HepG2 (cell line): ENCODE measurements around the gene ARHGAP32. TPM values are rescaled to one million over a fixed set of nuclear protein-coding genes. Genes with fewer than 3 reads are reported as not detected.

Experiments
- EP300 ChIP-seq, 3 experiments: sonication (generic) in 1 of 3; formaldehyde crosslinking in 1 of 3; IDR thresholded peaks; 2 replicates each; pipeline versions ENCODE4 v1.5.1 to v1.6.1; 2011 to 2020; ENCODE audit warnings: low read depth in 2 of 3, low read length in 2 of 3, borderline replicate concordance in 1 of 3, improper control_type of control experiment in 1 of 3, mild to moderate bottlenecking in 1 of 3, missing genetic modification reagents in 1 of 3, moderate library complexity in 1 of 3
- HDAC2 ChIP-seq: sonication (generic); formaldehyde crosslinking; IDR thresholded peaks from 2 replicates; pipeline ENCODE4 v1.4.0; 2020; ENCODE audit warnings: missing genetic modification reagents
- IKZF4 ChIP-seq: sonication (generic); formaldehyde crosslinking; IDR thresholded peaks from 2 replicates; pipeline ENCODE4 v1.5.1; 2020; ENCODE audit warnings: borderline replicate concordance, mild to moderate bottlenecking, low read depth, missing genetic modification reagents; ENCODE audit errors: not compliant biosample characterization
- IRX3 ChIP-seq: sonication (generic); formaldehyde crosslinking; IDR thresholded peaks from 2 replicates; pipeline ENCODE4 v1.8.1; 2023; ENCODE audit warnings: mild to moderate bottlenecking, low read depth, missing genetic modification reagents, borderline replicate concordance
- NR3C1 ChIP-seq: sonication (generic); formaldehyde crosslinking; IDR thresholded peaks from 2 replicates; pipeline ENCODE4 v1.4.0; 2020; ENCODE audit warnings: missing genetic modification reagents
- NRL ChIP-seq: sonication (generic); formaldehyde crosslinking; IDR thresholded peaks from 2 replicates; pipeline ENCODE4 v1.5.0; 2020; ENCODE audit warnings: missing genetic modification reagents, mild to moderate bottlenecking, moderate library complexity, borderline replicate concordance
- SKI ChIP-seq: fragments of 450-650 bp; IDR thresholded peaks from one replicate; pipeline ENCODE4 v1.6.1; 2018; ENCODE audit warnings: mild to moderate bottlenecking; ENCODE audit not compliant: partially characterized antibody
- SP5 ChIP-seq: IDR thresholded peaks from 2 replicates; pipeline ENCODE4 v1.6.1; 2016; ENCODE audit warnings: low read depth, borderline replicate concordance
- TARDBP ChIP-seq: sonication (generic); formaldehyde crosslinking; IDR thresholded peaks from 2 replicates; pipeline ENCODE4 v1.8.0; 2022; ENCODE audit warnings: mild to moderate bottlenecking, missing genetic modification reagents
- ZBTB20 ChIP-seq: sonication (generic); formaldehyde crosslinking; IDR thresholded peaks from 2 replicates; pipeline ENCODE4 v1.8.1; 2023; ENCODE audit warnings: missing genetic modification reagents, low read depth, mild to moderate bottlenecking, borderline replicate concordance
- ZFP90 ChIP-seq: sonication (generic); formaldehyde crosslinking; IDR thresholded peaks from 2 replicates; pipeline ENCODE4 v1.8.0; 2022; ENCODE audit warnings: missing genetic modification reagents, mild to moderate bottlenecking, inconsistent platforms, borderline replicate concordance
- ZNF124 ChIP-seq: sonication (generic); formaldehyde crosslinking; IDR thresholded peaks from 2 replicates; pipeline ENCODE4 v1.4.0; 2020; ENCODE audit warnings: missing genetic modification reagents
- ZNF614 ChIP-seq: IDR thresholded peaks from 2 replicates; pipeline ENCODE4 v1.6.1; 2018; ENCODE audit warnings: missing biosample characterization, missing genetic modification reagents, inconsistent platforms, borderline replicate concordance
- ZNF629 ChIP-seq: sonication (generic); formaldehyde crosslinking; conservative IDR thresholded peaks from 2 replicates; pipeline ENCODE4 v1.5.0; 2020; ENCODE audit warnings: missing genetic modification reagents
- polyA plus RNA-seq, 8 experiments: library from polyadenylated mRNA; depleted of rRNA in 3 of 8; stranded (reverse) in 7 of 8; unstranded in 1 of 8; fragments of >200 nt; fragmentation: Illumina TruSeq in 4 of 8; extraction: Trizol in 4 of 8; gene quantifications; 2 replicates each; pipeline versions ENCODE4 v1.2.1 to v1.2.3, GENCODE V29; 2011 to 2016; ENCODE audit warnings: low read depth in 4 of 8, missing spikeins in 1 of 8, mixed read lengths in 1 of 8; ENCODE audit not compliant: insufficient read depth in 1 of 8
- total RNA-seq, 5 experiments: library from RNA; depleted of rRNA; stranded (reverse); fragments of >200 nt; fragmentation: Illumina TruSeq; extraction: Trizol; gene quantifications; 2 replicates each; pipeline ENCODE4 v1.2.3, GENCODE V29; 2016; ENCODE audit warnings: low read depth in 1 of 5
- TF ChIP-seq, protein P1 (sequence below): sonication (generic); formaldehyde crosslinking; IDR thresholded peaks from 2 replicates; pipeline ENCODE4; 2020; ENCODE audit warnings: missing genetic modification reagents, mild to moderate bottlenecking, borderline replicate concordance
- TF ChIP-seq, protein P2 (sequence below): IDR thresholded peaks from 2 replicates; pipeline ENCODE4 v1.6.1; 2018; ENCODE audit warnings: missing genetic modification reagents, mild to moderate bottlenecking, missing compliant biosample characterization
- TF ChIP-seq, protein P3 (sequence below): sonication (generic); formaldehyde crosslinking; IDR thresholded peaks from 2 replicates; pipeline ENCODE4 v1.5.0; 2020; ENCODE audit warnings: mild to moderate bottlenecking, low read depth, missing genetic modification reagents, borderline replicate concordance
- TF ChIP-seq, protein P4 (sequence below): IDR thresholded peaks from 2 replicates; pipeline ENCODE4 v1.6.1; 2016
- TF ChIP-seq, protein P5 (sequence below), 2 experiments: sonication (generic) in 1 of 2; formaldehyde crosslinking in 1 of 2; IDR thresholded peaks; 2 replicates each; pipeline versions ENCODE4 v1.4.0 to v1.6.1; 2018 to 2020; ENCODE audit warnings: missing genetic modification reagents in 2 of 2, borderline replicate concordance in 1 of 2, low read depth in 1 of 2, mild to moderate bottlenecking in 1 of 2, missing biosample characterization in 1 of 2

Gene ARHGAP32
- total and polyA plus RNA-seq, 2 of the 13 experiments (the other 11 are each of a cell fraction or from before 2014, with no cell fraction given), result 6.3 to 8.2 TPM

DNA sequence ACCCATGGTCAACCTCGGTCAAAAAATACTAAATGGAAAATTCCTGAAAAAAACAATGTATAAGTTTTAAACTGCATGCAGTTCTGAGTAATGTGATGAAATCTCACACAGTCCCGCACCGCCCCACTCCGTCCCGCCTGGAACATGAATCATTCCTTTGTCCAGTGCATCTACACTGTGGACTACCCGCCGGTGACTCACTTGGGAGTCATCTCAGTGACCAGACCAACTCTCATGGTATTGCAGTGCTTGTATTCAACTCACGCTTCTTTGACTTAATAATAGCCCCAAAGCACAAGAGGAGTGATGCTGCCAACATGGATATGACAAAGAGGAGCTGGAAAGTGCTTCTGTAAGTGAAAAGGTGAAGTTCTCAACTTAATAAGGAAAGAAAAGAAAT, 48.8 kb downstream of the ARHGAP32 start (continued):
- TF ChIP-seq, protein P1, sequence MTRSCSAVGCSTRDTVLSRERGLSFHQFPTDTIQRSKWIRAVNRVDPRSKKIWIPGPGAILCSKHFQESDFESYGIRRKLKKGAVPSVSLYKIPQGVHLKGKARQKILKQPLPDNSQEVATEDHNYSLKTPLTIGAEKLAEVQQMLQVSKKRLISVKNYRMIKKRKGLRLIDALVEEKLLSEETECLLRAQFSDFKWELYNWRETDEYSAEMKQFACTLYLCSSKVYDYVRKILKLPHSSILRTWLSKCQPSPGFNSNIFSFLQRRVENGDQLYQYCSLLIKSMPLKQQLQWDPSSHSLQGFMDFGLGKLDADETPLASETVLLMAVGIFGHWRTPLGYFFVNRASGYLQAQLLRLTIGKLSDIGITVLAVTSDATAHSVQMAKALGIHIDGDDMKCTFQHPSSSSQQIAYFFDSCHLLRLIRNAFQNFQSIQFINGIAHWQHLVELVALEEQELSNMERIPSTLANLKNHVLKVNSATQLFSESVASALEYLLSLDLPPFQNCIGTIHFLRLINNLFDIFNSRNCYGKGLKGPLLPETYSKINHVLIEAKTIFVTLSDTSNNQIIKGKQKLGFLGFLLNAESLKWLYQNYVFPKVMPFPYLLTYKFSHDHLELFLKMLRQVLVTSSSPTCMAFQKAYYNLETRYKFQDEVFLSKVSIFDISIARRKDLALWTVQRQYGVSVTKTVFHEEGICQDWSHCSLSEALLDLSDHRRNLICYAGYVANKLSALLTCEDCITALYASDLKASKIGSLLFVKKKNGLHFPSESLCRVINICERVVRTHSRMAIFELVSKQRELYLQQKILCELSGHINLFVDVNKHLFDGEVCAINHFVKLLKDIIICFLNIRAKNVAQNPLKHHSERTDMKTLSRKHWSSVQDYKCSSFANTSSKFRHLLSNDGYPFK, result no peak
- TF ChIP-seq, protein P2, sequence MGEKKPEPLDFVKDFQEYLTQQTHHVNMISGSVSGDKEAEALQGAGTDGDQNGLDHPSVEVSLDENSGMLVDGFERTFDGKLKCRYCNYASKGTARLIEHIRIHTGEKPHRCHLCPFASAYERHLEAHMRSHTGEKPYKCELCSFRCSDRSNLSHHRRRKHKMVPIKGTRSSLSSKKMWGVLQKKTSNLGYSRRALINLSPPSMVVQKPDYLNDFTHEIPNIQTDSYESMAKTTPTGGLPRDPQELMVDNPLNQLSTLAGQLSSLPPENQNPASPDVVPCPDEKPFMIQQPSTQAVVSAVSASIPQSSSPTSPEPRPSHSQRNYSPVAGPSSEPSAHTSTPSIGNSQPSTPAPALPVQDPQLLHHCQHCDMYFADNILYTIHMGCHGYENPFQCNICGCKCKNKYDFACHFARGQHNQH (CRISPR knock-in tag), result peak; percentile 61; the same call in 1 of the 2 replicates
- peak in 1 of 2 experiments; percentile 77; a peak in 2 of 4 replicates for TF ChIP-seq EP300 (IDR thresholded peaks at IDR 0.05; ENCODE audit: low read depth in 2 of 2, low read length in 2 of 2)
- peak; percentile 69; the same call in 1 of the 2 replicates for TF ChIP-seq EP300 (CRISPR knock-in tag; IDR thresholded peaks at IDR 0.05; ENCODE audit: borderline replicate concordance)
- TF ChIP-seq, protein P3, sequence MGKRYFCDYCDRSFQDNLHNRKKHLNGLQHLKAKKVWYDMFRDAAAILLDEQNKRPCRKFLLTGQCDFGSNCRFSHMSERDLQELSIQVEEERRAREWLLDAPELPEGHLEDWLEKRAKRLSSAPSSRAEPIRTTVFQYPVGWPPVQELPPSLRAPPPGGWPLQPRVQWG, result no peak
- TF ChIP-seq SP5 (CRISPR knock-in tag), result peak; percentile 57; the same call in 1 of the 2 replicates
- TF ChIP-seq, protein P4, sequence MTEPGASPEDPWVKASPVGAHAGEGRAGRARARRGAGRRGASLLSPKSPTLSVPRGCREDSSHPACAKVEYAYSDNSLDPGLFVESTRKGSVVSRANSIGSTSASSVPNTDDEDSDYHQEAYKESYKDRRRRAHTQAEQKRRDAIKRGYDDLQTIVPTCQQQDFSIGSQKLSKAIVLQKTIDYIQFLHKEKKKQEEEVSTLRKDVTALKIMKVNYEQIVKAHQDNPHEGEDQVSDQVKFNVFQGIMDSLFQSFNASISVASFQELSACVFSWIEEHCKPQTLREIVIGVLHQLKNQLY (CRISPR knock-in tag), result no peak
- peak; percentile 78 for TF ChIP-seq SKI
- peak; percentile 57 for TF ChIP-seq TARDBP
- TF ChIP-seq ZNF124 (CRISPR knock-in tag), result peak; percentile 51; the same call in 1 of the 2 replicates
- TF ChIP-seq NRL (CRISPR knock-in tag), result no peak
- no peak for TF ChIP-seq ZNF629 (CRISPR knock-in tag)
- no peak for TF ChIP-seq IRX3 (CRISPR knock-in tag)
- peak; percentile 45; the same call in 1 of the 2 replicates for TF ChIP-seq ZBTB20 (CRISPR knock-in tag)
- no peak for TF ChIP-seq ZFP90
- 0 out of 2 replicates have a peak, but pooled peaks have one; percentile 34 for TF ChIP-seq ZNF614
- TF ChIP-seq, protein P5, sequence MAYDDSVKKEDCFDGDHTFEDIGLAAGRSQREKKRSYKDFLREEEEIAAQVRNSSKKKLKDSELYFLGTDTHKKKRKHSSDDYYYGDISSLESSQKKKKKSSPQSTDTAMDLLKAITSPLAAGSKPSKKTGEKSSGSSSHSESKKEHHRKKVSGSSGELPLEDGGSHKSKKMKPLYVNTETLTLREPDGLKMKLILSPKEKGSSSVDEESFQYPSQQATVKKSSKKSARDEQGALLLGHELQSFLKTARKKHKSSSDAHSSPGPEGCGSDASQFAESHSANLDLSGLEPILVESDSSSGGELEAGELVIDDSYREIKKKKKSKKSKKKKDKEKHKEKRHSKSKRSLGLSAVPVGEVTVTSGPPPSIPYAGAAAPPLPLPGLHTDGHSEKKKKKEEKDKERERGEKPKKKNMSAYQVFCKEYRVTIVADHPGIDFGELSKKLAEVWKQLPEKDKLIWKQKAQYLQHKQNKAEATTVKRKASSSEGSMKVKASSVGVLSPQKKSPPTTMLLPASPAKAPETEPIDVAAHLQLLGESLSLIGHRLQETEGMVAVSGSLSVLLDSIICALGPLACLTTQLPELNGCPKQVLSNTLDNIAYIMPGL (CRISPR knock-in tag; IDR thresholded peaks at IDR 0.05; ENCODE audit: borderline replicate concordance in 1 of 2, low read depth in 1 of 2), result 0 out of 4 replicates have a peak, but pooled peaks of 1 of the 2 experiments have one; percentile 25
- TF ChIP-seq IKZF4 (CRISPR knock-in tag), result no peak
- TF ChIP-seq NR3C1 (CRISPR knock-in tag), result no peak
- peak; percentile 62 for TF ChIP-seq HDAC2
